K562 (cell line): ENCODE measurements around the gene ATP13A1.

Source experiments
- BCLAF1 ChIP-seq, 2 experiments: fragments of 450-650 bp in 1 of 2; IDR thresholded peaks; 2 replicates each; pipeline ENCODE4 v1.6.1; 2011 to 2017; ENCODE audit warnings: low read depth in 2 of 2, antibody characterized with exemption in 1 of 2, borderline replicate concordance in 1 of 2, low read length in 1 of 2, mild to moderate bottlenecking in 1 of 2, mixed read lengths in 1 of 2; ENCODE audit not compliant: control insufficient read depth in 1 of 2
- CREM ChIP-seq: IDR thresholded peaks from 2 replicates; pipeline ENCODE4 v1.6.1; 2014; ENCODE audit warnings: antibody characterized with exemption, low read depth
- CTCF ChIP-seq, 3 experiments: IDR thresholded peaks in 2 of 3; conservative IDR thresholded peaks in 1 of 3; 2 replicates each; pipeline ENCODE4 v1.5.1; 2011 to 2012; ENCODE audit warnings: low read length in 3 of 3, mild to moderate bottlenecking in 3 of 3, control low read depth in 2 of 3, improper control_type of control experiment in 1 of 3, inconsistent platforms in 1 of 3, low read depth in 1 of 3, mixed read lengths in 1 of 3, moderate library complexity in 1 of 3; ENCODE audit not compliant: insufficient read depth in 2 of 3
- FOXA3 ChIP-seq, 2 experiments: fragments of 450-650 bp in 1 of 2; sonication (generic) in 1 of 2; formaldehyde crosslinking; IDR thresholded peaks in 1 of 2; conservative IDR thresholded peaks in 1 of 2; 2 replicates each; pipeline versions ENCODE4 v1.4.0 to v1.8.0; 2020 to 2022; ENCODE audit warnings: mild to moderate bottlenecking in 2 of 2, missing genetic modification reagents in 1 of 2
- HMGXB4 ChIP-seq: sonication (generic); formaldehyde crosslinking; IDR thresholded peaks from 2 replicates; pipeline ENCODE4 v1.8.1; 2023; ENCODE audit warnings: mild to moderate bottlenecking, missing genetic modification reagents
- MAX ChIP-seq: sonication (generic); formaldehyde crosslinking; IDR thresholded peaks from 2 replicates; pipeline ENCODE4 v1.9.0; 2022; ENCODE audit warnings: mild to moderate bottlenecking, missing genetic modification reagents
- MAZ ChIP-seq, 2 experiments: fragments of 450-650 bp in 1 of 2; sonication (generic) in 1 of 2; formaldehyde crosslinking; IDR thresholded peaks in 1 of 2; conservative IDR thresholded peaks in 1 of 2; 2 replicates each; pipeline versions ENCODE4 v1.4.0 to v1.5.0; 2020; ENCODE audit warnings: mild to moderate bottlenecking in 1 of 2, missing genetic modification reagents in 1 of 2
- SP1 ChIP-seq: sonication (generic); formaldehyde crosslinking; IDR thresholded peaks from 2 replicates; pipeline ENCODE4 v1.8.1; 2022; ENCODE audit warnings: mild to moderate bottlenecking, missing genetic modification reagents
- ZNF121 ChIP-seq: sonication (generic); formaldehyde crosslinking; conservative IDR thresholded peaks from 2 replicates; pipeline ENCODE4 v1.8.0; 2022; ENCODE audit warnings: missing genetic modification reagents

GRCh38 chr19:19624032-19624570, 39.4 kb downstream of the ATP13A1 start:
- TF ChIP-seq CREM (no peak), HMGXB4 (no peak), BCLAF1 (IDR thresholded peaks at IDR 0.05; ENCODE audit: borderline replicate concordance in 1 of 2, control insufficient read depth in 1 of 2, low read depth in 2 of 2, low read length in 1 of 2) (no peak), CTCF (IDR thresholded peaks at IDR 0.05 in 2 of 3, conservative IDR thresholded peaks at IDR 0.05 in 1 of 3; ENCODE audit: insufficient read depth in 2 of 3, low read depth in 1 of 3, low read length in 3 of 3) (no peak), FOXA3 (CRISPR knock-in tag; conservative IDR thresholded peaks at IDR 0.05 in 1 of 2, IDR thresholded peaks at IDR 0.05 in 1 of 2) (no peak), MAZ (CRISPR knock-in tag; conservative IDR thresholded peaks at IDR 0.05 in 1 of 2, IDR thresholded peaks at IDR 0.05 in 1 of 2) (no peak), SP1 (CRISPR knock-in tag) (no peak), ZNF121 (CRISPR knock-in tag) (no peak), MAX (CRISPR knock-in tag) (no peak)
